Muscle of leg (tissue), 11 donors: ENCODE measurements around the gene JARID2. TPM values are rescaled to one million over a fixed set of nuclear protein-coding genes. Genes with fewer than 3 reads are reported as not detected.

Experiments used
- DNase-seq: peaks from one replicate; pipeline ENCODE4 v3.0.0; 2013
- H3K27ac ChIP-seq: one replicate; pipeline ENCODE4 v1.5.1; 2013; ENCODE audit warnings: mild to moderate bottlenecking, low read length, control low read depth
- H3K27me3 ChIP-seq: one replicate; pipeline ENCODE4 v1.6.1; 2013; ENCODE audit warnings: low read length; ENCODE audit not compliant: control insufficient read depth, insufficient read depth
- H3K36me3 ChIP-seq: one replicate; pipeline ENCODE4 v1.6.1; 2013; ENCODE audit warnings: low read length; ENCODE audit not compliant: control insufficient read depth, insufficient read depth
- H3K4me1 ChIP-seq: one replicate; pipeline ENCODE4 v1.6.1; 2013; ENCODE audit warnings: low read length; ENCODE audit not compliant: control insufficient read depth, insufficient read depth
- H3K4me3 ChIP-seq: one replicate; pipeline ENCODE4 v1.5.1; 2013; ENCODE audit warnings: low read length, control low read depth
- H3K9me3 ChIP-seq: replicated peaks from 2 replicates; pipeline ENCODE4 v1.6.1; 2013; ENCODE audit warnings: low read depth, low read length; ENCODE audit not compliant: control insufficient read depth
- WGBS: methylation state at CpG from one replicate; pipeline ENCODE4 v1.1.5; 2013; ENCODE audit warnings: missing lambda C conversion rate; ENCODE audit not compliant: insufficient coverage; 5-methylcytosine and 5-hydroxymethylcytosine counted together
- polyA plus RNA-seq, 8 donors: library from polyadenylated mRNA; unstranded; fragments of 120-200 nt; gene quantifications; one replicate each; pipeline versions ENCODE4 v1.2.1 to v1.2.3, GENCODE V29; 2013; ENCODE audit warnings: inconsistent platforms in 1 of 8, low replicate concordance in 1 of 8; ENCODE audit not compliant: insufficient read length in 8 of 8, insufficient read depth in 1 of 8
- total RNA-seq: library from RNA; stranded (reverse); fragments of 120-200 nt; gene quantifications from one replicate; pipeline ENCODE4 v1.2.4, GENCODE V29; 2013

The JARID2 gene
- total and polyA plus RNA-seq, 9 donors, result 9.8 to 15.3 (median 13.2) TPM

DNA sequence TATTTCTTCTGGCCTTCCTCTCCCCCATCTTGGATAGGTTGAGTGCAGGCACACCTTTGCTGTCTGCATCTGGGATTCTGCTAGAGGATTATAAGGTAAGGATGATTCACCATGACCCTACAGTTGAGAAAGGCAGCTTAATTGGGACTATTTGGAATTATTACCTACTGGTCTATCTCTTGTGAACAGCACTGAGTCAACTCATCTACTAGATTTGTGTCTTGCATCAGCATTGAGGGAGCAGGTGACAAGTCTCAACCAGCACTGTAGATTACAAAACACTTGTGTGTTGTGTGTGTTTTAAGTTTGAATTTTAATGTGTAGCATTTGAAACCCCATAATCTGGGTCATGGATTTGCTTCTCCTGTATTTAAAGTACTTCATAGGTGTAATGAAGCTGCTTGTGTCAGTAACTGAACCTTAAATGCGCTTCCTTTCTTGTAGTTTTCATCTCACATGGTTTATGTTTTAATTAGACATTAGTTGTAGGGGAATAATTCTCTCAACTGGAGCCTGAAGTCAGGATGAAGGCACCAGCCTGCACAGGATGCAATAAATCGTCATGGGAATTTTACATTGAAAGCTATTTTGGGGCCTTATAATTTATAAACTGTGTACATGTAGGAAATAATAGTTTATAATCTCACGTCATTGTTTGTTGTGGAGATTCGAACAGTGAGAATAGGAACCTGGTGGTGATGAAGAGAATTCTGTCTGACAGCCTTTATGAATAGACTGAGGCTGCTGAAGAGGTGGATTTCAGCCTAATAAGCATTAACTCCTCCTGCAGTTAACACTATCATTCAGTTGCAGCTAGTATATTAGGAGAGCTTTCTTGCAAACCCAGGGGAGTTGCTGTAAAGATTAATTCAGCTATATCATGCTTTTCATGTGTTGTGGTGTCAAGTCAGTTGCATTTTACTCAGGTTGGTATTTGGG, 125.1 kb downstream of the JARID2 start:
- no peak for DNase-seq
- Histone ChIP-seq H3K36me3 (peaks cover 2% of the 10 kb centered on the region), H3K9me3 (no peaks in the 10 kb centered on the region), H3K27ac (no peak overlapping the region), H3K4me3 (no peak overlapping the region), H3K27me3 (no peaks in the 10 kb centered on the region), H3K4me1 (no peaks in the 10 kb centered on the region)
- WGBS, result no CpG with 5 or more reads among the region's 4 CpGs

DNA sequence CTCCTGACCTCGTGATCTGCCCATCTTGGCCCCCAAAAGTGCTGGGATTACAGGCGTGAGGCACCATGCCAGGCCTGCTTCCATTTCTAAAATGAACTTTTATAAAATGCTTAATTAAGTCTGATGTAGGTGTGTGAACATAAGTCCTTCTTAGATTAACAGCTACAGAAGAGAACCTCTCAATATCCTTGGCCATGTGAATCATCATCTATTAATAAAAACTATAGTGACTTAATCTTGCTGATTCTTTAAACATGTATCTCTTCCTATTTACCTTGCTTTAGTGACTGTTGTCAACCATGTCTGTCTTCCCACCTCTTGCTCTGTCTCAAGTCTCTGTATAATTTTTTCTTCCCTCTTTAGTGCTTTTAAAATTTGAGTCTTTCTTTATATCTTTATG, 127.1 kb downstream of the JARID2 start:
- WGBS, result no CpG with 5 or more reads among the region's 2 CpGs
- no peaks in the 10 kb centered on the region for H3K27me3 ChIP-seq
- no peaks in the 10 kb centered on the region for H3K9me3 ChIP-seq
- peaks cover 2% of the 10 kb centered on the region for H3K36me3 ChIP-seq
- no peak overlapping the region for H3K27ac ChIP-seq
- no peaks in the 10 kb centered on the region for H3K4me1 ChIP-seq
- H3K4me3 ChIP-seq, result no peak overlapping the region
- no peak for DNase-seq

DNA sequence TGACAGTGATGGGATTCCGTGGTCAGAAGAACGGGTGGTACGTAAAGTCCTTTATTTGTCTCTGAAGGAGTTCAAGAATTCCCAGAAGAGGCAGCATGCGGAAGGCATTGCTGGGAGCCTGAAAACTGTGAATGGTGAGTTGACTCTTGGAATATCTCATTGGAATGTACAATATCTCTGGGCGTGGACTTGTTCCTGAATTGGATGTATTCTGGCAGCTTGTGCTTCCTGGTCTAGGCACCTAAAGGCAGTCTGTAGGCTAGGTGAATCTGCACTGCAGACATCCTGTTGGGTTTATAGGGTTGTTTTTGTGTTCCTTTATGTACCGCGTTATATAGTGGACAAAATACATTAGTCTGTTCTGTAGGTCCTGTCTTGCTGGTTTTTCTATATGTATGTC, 128.2 kb downstream of the JARID2 start:
- no peaks in the 10 kb centered on the region for H3K27me3 ChIP-seq
- no peaks in the 10 kb centered on the region for H3K4me1 ChIP-seq

DNA sequence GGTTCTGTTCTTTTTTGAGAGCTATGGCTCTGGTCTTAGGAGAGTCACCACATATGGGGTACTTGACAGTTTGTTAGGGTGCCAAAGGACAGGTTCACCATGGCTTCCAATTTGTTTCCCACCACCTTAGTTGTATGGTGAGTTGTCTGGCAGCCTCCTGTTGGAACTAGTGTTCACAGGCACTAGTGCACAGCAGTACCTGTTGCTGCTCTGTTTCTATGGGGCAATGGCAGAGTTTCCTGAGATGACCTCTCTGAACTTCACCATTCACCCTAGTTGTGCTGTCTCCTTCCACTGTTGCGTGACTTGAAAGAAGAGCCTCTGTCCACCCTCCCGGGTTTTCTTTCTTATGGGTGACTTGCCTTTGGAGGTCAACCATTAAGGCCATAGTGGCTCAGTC, 129.1 kb downstream of the JARID2 start:
- Histone ChIP-seq H3K4me1 (no peaks in the 10 kb centered on the region), H3K9me3 (no peaks in the 10 kb centered on the region), H3K4me3 (no peak overlapping the region), H3K36me3 (peaks cover 2% of the 10 kb centered on the region), H3K27ac (no peak overlapping the region), H3K27me3 (no peaks in the 10 kb centered on the region)
- no peak for DNase-seq
- WGBS, result 93% methylated on average over 2 of the region's 2 CpGs

More for the DNA sequence above, 128.2 kb downstream of the JARID2 start:
- 87% methylated on average over 4 of the region's 7 CpGs for WGBS
- Histone ChIP-seq H3K9me3 (no peaks in the 10 kb centered on the region), H3K4me3 (no peak overlapping the region), H3K27ac (no peak overlapping the region), H3K36me3 (peaks cover 2% of the 10 kb centered on the region)
- no peak for DNase-seq

DNA sequence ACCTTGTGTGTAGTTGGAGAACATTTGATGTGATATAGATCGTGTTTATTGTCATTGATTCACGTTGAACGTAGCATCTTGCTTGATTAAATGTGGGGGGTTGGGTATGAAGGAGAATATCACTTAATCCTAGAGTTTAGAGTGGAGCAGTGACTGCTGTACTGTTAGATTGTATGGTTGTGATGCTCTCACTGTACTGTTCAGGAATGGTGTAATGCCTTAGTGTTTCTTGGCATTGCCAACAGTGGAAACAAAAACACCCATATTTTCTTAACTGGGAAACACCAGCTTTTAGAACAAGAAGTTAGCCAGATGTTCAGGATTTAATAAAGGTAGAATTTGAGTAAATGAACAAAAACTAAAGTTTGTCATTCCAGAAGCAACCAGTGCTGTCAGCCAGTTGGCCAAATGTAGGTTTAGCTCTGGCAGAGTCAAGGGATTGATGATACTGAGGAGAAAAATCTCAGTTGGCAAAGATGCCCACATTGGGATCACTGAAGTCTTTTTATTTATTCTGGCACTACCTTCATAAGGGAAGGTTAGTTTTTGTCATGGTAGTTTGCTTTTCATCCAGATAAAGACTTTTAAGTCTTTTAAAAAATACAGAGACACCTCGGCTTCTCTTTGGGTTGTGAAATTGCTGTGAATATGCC, 129.9 kb downstream of the JARID2 start:
- H3K4me1 ChIP-seq, result peaks cover 2% of the 10 kb centered on the region
- H3K27ac ChIP-seq, result no peak overlapping the region
- no peaks in the 10 kb centered on the region for H3K9me3 ChIP-seq
- H3K36me3 ChIP-seq, result peaks cover 2% of the 10 kb centered on the region
- H3K4me3 ChIP-seq, result no peak overlapping the region
- H3K27me3 ChIP-seq, result no peaks in the 10 kb centered on the region
- no peak for DNase-seq
- WGBS, result 87% methylated on average over 3 of the region's 4 CpGs

DNA sequence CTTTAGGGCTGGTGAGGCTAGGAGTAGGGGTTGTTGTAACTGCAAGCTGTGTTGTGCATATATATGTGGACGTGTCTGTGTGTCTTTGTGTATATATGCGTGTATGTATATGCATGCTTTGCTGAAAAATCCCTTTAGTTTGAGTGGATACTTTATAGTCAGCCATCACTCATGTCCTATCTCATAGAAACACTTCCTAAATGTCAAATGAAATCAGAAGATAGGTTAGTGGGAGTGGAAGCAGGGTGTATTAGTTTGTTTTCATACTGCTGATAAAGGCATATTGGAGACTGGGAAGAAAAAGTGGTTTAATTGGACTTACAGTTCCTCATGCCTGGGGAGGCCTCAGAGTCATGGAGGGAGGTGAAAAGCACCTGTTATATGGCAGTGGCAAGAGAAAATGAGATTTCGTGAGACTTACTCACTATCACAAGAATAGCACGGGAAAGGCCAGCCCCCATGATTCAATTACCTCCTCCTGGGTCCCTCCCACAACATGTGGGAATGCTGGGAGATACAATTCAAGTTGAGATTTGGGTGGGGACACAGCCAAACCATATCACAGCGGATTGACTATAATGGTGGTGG, 131.1 kb downstream of the JARID2 start:
- Histone ChIP-seq H3K4me3 (no peak overlapping the region), H3K36me3 (peaks cover 2% of the 10 kb centered on the region), H3K9me3 (no peaks in the 10 kb centered on the region), H3K27ac (no peak overlapping the region), H3K27me3 (no peaks in the 10 kb centered on the region), H3K4me1 (peaks cover 2% of the 10 kb centered on the region)
- DNase-seq, result no peak
- no CpG with 5 or more reads among the region's 5 CpGs for WGBS

DNA sequence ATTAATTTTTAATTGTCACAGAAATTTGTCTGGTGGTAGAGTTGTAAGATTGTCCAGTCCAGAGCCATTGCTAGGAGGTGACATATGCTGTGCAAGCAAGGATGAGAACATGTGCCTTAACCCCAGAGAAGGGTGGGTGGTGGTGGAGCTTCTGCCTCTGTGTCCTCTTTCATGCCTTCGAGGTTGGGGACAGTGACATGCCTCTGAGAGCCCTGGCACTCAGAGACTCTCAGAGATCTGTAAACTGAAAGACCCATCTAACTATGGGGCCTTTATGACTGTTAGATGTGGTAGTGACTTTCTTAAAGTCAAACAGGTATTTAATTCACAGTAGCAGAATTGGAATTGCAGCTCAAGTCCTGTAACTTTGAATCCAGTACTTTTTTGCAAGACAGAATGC, 132.4 kb downstream of the JARID2 start:
- Histone ChIP-seq H3K27ac (no peak overlapping the region), H3K27me3 (no peaks in the 10 kb centered on the region), H3K4me3 (no peak overlapping the region), H3K36me3 (peaks cover 2% of the 10 kb centered on the region), H3K9me3 (no peaks in the 10 kb centered on the region), H3K4me1 (peaks cover 2% of the 10 kb centered on the region)
- WGBS, result no CpG with 5 or more reads among the region's 1 CpG
- DNase-seq, result no peak

DNA sequence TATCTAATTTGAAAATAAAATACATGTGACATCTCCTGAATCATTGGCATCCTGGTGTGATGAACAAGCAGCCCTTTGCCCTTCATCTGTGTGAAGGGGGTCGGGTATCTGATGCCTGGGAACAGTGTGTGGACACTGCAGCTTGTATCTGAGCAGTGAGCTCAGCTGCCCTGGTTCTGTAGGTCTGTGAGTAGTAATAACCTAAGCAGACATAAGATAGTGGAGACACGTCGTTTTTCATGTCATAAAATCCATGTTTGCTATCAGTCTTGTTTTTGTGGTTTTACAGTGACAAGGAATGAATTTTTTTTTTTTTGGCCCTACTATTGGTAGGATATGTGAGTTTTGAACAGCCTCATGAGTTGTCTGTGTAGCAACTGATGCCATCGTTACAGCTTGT, 133.0 kb downstream of the JARID2 start:
- H3K36me3 ChIP-seq, result peaks cover 2% of the 10 kb centered on the region
- no peak overlapping the region for H3K4me3 ChIP-seq
- no peaks in the 10 kb centered on the region for H3K27me3 ChIP-seq
- 60% methylated on average over 1 of the region's 4 CpGs for whole genome bisulfite sequencing
- H3K4me1 ChIP-seq, result peaks cover 2% of the 10 kb centered on the region
- H3K9me3 ChIP-seq, result no peaks in the 10 kb centered on the region
- no peak for DNase-seq
- no peak overlapping the region for H3K27ac ChIP-seq

DNA sequence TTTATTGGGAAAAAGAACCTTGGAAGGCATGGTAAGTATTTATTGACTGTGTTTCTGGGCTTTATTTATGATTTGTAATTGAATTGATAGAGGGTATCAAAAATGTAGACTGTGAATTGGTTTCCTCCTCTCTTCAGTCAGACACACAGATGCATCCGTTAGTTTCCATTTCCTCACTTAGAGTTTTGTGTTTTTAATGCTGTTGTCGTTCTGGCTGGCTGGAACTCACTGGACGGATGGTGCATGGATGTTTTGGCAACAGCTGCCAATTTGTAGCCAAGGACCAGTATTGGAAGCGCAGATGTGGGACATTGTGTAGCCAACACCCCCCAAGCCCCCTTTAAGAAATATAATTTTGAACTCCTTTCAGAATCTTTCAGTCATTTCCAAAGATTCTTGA, 134.5 kb downstream of the JARID2 start:
- no peak overlapping the region for H3K27ac ChIP-seq
- DNase-seq, result peak; percentile 61
- no peaks in the 10 kb centered on the region for H3K9me3 ChIP-seq
- peaks cover 6% of the 10 kb centered on the region for H3K4me1 ChIP-seq
- no peak overlapping the region for H3K4me3 ChIP-seq
- no CpG with 5 or more reads among the region's 4 CpGs for WGBS
- H3K36me3 ChIP-seq, result no peaks in the 10 kb centered on the region
- no peaks in the 10 kb centered on the region for H3K27me3 ChIP-seq

DNA sequence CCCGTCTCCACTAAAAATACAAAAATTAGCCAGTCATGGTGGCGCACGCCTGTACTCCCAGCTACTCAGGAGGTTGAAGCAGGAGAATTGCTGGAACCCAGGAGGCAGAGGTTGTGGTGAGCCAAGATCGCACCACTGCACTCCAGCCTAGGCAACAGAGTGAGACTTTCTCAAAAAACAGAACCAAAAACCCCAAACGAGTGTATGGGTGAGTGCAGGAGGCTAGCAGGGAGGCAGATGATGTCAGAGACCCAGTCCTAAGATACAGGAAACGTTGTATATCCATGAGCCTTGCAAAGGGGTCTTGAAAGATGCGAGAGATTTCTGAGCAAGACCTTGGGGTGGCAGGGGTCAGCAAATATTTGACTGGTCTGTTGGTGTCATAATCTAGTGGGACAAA, 136.2 kb downstream of the JARID2 start:
- no peak overlapping the region for H3K27ac ChIP-seq
- H3K4me3 ChIP-seq, result no peak overlapping the region
- H3K9me3 ChIP-seq, result no peaks in the 10 kb centered on the region
- no peaks in the 10 kb centered on the region for H3K27me3 ChIP-seq
- no peaks in the 10 kb centered on the region for H3K36me3 ChIP-seq
- WGBS, result 92% methylated on average over 4 of the region's 7 CpGs
- no peak for DNase-seq
- peaks cover 6% of the 10 kb centered on the region for H3K4me1 ChIP-seq
